MM.1S (cell line): Measurements from ENCODE around the gene FAM120AOS.

ENCODE experiments used
- DNase-seq: peaks from one replicate; pipeline ENCODE4 v3.0.0-alpha.2; 2015
- H2AFZ ChIP-seq: fragments of 300-600 bp; sonication (generic); 2 replicates; pipeline ENCODE4 v1.6.0; 2016; ENCODE audit warnings: antibody characterized with exemption, low read length
- H3F3A ChIP-seq: fragments of 300-600 bp; sonication (generic); 2 replicates; pipeline ENCODE4 v1.6.1; 2016; ENCODE audit warnings: mild to moderate bottlenecking, antibody characterized with exemption, low read length, moderate library complexity, mixed read lengths; ENCODE audit not compliant: insufficient read depth
- H3K27ac ChIP-seq: fragments of 300-600 bp; sonication (generic); 2 replicates; pipeline ENCODE4 v1.5.1; 2016; ENCODE audit warnings: mild to moderate bottlenecking, low read length
- H3K27me3 ChIP-seq: fragments of 300-600 bp; sonication (generic); replicated peaks from 2 replicates; pipeline ENCODE4 v1.6.0; 2016; ENCODE audit warnings: low read length; ENCODE audit not compliant: insufficient read depth
- H3K36me3 ChIP-seq: fragments of 300-600 bp; sonication (generic); replicated peaks from 2 replicates; pipeline ENCODE4 v1.6.1; 2016; ENCODE audit warnings: mild to moderate bottlenecking, low read length, mixed read lengths; ENCODE audit not compliant: insufficient read depth
- H3K4me1 ChIP-seq: fragments of 300-600 bp; sonication (generic); 2 replicates; pipeline ENCODE4 v1.6.1; 2016; ENCODE audit warnings: low read length, mixed read lengths
- H3K4me2 ChIP-seq: fragments of 300-600 bp; sonication (generic); 2 replicates; pipeline ENCODE4 v1.6.0; 2016; ENCODE audit warnings: low read depth, low read length
- H3K4me3 ChIP-seq: fragments of 300-600 bp; sonication (generic); 2 replicates; pipeline ENCODE4 v1.5.1; 2016; ENCODE audit warnings: low read length, mixed read lengths
- H3K79me2 ChIP-seq: fragments of 300-600 bp; sonication (generic); 2 replicates; pipeline ENCODE4 v1.6.1; 2016; ENCODE audit warnings: mixed run types, low read length, mixed read lengths
- H3K9ac ChIP-seq: fragments of 300-600 bp; sonication (generic); 2 replicates; pipeline ENCODE4 v1.6.1; 2016; ENCODE audit warnings: low read length, mixed read lengths
- H3K9me2 ChIP-seq: fragments of 300-600 bp; sonication (generic); replicated peaks from 2 replicates; pipeline ENCODE4 v1.6.1; 2016; ENCODE audit warnings: mild to moderate bottlenecking, low read length, mixed read lengths; ENCODE audit not compliant: insufficient read depth
- H3K9me3 ChIP-seq: fragments of 300-600 bp; sonication (generic); replicated peaks from 2 replicates; pipeline ENCODE4 v1.6.1; 2016; ENCODE audit warnings: mild to moderate bottlenecking, low read length, mixed read lengths; ENCODE audit not compliant: insufficient read depth
- H4K20me1 ChIP-seq: fragments of 300-600 bp; sonication (generic); 2 replicates; pipeline ENCODE4 v1.6.1; 2016; ENCODE audit warnings: mild to moderate bottlenecking, low read length, moderate library complexity, mixed read lengths; ENCODE audit not compliant: insufficient read depth
- CTCF ChIP-seq: fragments of 300-600 bp; sonication (generic); IDR thresholded peaks from 2 replicates; pipeline ENCODE4 v1.5.1; 2016; ENCODE audit warnings: antibody characterized with exemption, low read length, mixed read lengths
- EZH2 ChIP-seq: fragments of 300-600 bp; sonication (generic); optimal IDR thresholded peaks from 2 replicates; pipeline ENCODE3; 2017; ENCODE audit warnings: low read depth, mild to moderate bottlenecking, antibody characterized with exemption, low read length, mixed read lengths
- EZH2phosphoT487 ChIP-seq: fragments of 300-600 bp; sonication (generic); IDR thresholded peaks from 2 replicates; pipeline ENCODE4 v1.6.1; 2018; ENCODE audit warnings: antibody characterized with exemption, low read length

Gene FAM120AOS

GRCh38 chr9:93476924-93477323, 23.5 kb upstream of the FAM120AOS start:
- H2AFZ ChIP-seq, result no peak overlapping the region
- H3K79me2 ChIP-seq, result peaks cover 96% of the 10 kb centered on the region
- H3K4me2 ChIP-seq, result no peak overlapping the region
- H3K36me3 ChIP-seq, result 0 out of 2 replicates have a peak, but pooled peaks cover 22% of the 10 kb centered on the region
- H3K4me3 ChIP-seq, result no peak overlapping the region
- no peaks in the 10 kb centered on the region for H3F3A ChIP-seq
- peaks cover 6% of the 10 kb centered on the region; the same call in 1 of the 2 replicates for H4K20me1 ChIP-seq
- no peak overlapping the region for H3K27ac ChIP-seq
- no peaks in the 10 kb centered on the region for H3K27me3 ChIP-seq
- H3K9ac ChIP-seq, result no peak overlapping the region
- TF ChIP-seq EZH2phosphoT487 (no peak), CTCF (no peak), EZH2 (no peak)
- no peaks in the 10 kb centered on the region for H3K9me2 ChIP-seq
- H3K9me3 ChIP-seq, result no peaks in the 10 kb centered on the region
- DNase-seq, result no peak
- no peaks in the 10 kb centered on the region for H3K4me1 ChIP-seq

- no peak overlapping the region for H3K4me2 ChIP-seq
- DNase-seq, result no peak
- TF ChIP-seq CTCF (no peak), EZH2phosphoT487 (no peak), EZH2 (no peak)
- no peaks in the 10 kb centered on the region for H3K4me1 ChIP-seq
- H3K9me2 ChIP-seq, result no peaks in the 10 kb centered on the region
- H3K27ac ChIP-seq, result no peak overlapping the region
- no peaks in the 10 kb centered on the region for H3K27me3 ChIP-seq
- peaks cover 27% of the 10 kb centered on the region; the same call in 1 of the 2 replicates for H3K36me3 ChIP-seq
- H3K9ac ChIP-seq, result no peak overlapping the region
- H3F3A ChIP-seq, result no peaks in the 10 kb centered on the region
- no peaks in the 10 kb centered on the region for H3K9me3 ChIP-seq
- H3K4me3 ChIP-seq, result no peak overlapping the region
- H2AFZ ChIP-seq, result no peak overlapping the region
- H3K79me2 ChIP-seq, result peaks cover 96% of the 10 kb centered on the region
- H4K20me1 ChIP-seq, result peaks cover 6% of the 10 kb centered on the region; the same call in 1 of the 2 replicates
These were observed 22.5 kb upstream of the FAM120AOS start for GRCh38 chr9:93475856-93476255.

- no peaks in the 10 kb centered on the region for H3K27me3 ChIP-seq
- no peaks in the 10 kb centered on the region for H3K4me1 ChIP-seq
- H3K9ac ChIP-seq, result no peak overlapping the region
- no peaks in the 10 kb centered on the region for H3K9me3 ChIP-seq
- peaks cover 10% of the 10 kb centered on the region for H4K20me1 ChIP-seq
- H3F3A ChIP-seq, result no peaks in the 10 kb centered on the region
- TF ChIP-seq CTCF, result no peak
- no peak for TF ChIP-seq EZH2
- TF ChIP-seq EZH2phosphoT487, result no peak
- H3K36me3 ChIP-seq, result peaks cover 25% of the 10 kb centered on the region; the same call in 1 of the 2 replicates
- no peak overlapping the region for H2AFZ ChIP-seq
- H3K27ac ChIP-seq, result no peak overlapping the region
- no peak for DNase-seq
- no peak overlapping the region for H3K4me3 ChIP-seq
- H3K9me2 ChIP-seq, result no peaks in the 10 kb centered on the region
- no peak overlapping the region for H3K4me2 ChIP-seq
- peaks cover 96% of the 10 kb centered on the region for H3K79me2 ChIP-seq
These were observed 21.7 kb upstream of the FAM120AOS start for GRCh38 chr9:93475108-93475507.
